Left ventricle myocardium inferior (tissue), 1 donor: ENCODE measurements around the gene ABCA7. TPM values are rescaled to one million over a fixed set of nuclear protein-coding genes. Genes with fewer than 3 reads are reported as not detected.
A peak's percentile ranks its signal among the peaks of the same experiment; 100 is the strongest.

Experiments
- DNase-seq: peaks from one replicate; pipeline ENCODE4 v3.0.0-alpha.2; 2020
- H3K27ac ChIP-seq: fragments of 200-600 bp; replicated peaks from 2 replicates; pipeline ENCODE4 v1.8.0; 2021
- H3K27me3 ChIP-seq: fragments of 200-600 bp; 2 replicates; pipeline ENCODE4 v1.8.0; 2021; ENCODE audit warnings: low read depth
- H3K36me3 ChIP-seq: fragments of 200-600 bp; 2 replicates; pipeline ENCODE4 v1.8.0; 2021
- H3K4me1 ChIP-seq: fragments of 200-600 bp; 2 replicates; pipeline ENCODE4 v1.8.0; 2021
- H3K4me3 ChIP-seq: fragments of 200-600 bp; 2 replicates; pipeline ENCODE4 v1.8.0; 2021; ENCODE audit warnings: mild to moderate bottlenecking, moderate library complexity
- H3K9me3 ChIP-seq: fragments of 200-600 bp; replicated peaks from 2 replicates; pipeline ENCODE4 v1.8.0; 2021
- intact Hi-C: fragments of 100-400 bp; cut with micrococcal nuclease; formaldehyde crosslinking; loops from one replicate; pipeline ENCODE4 v1.11.0; 2022
- total RNA-seq: library from RNA; stranded (reverse); fragmentation: NEBNext Ultra II Directional; extraction: Animal tissue kit (Norgen Biotek cat#: 25700); gene quantifications from one replicate; pipeline ENCODE4 v1.2.1, GENCODE V29; 2021
- TF ChIP-seq, protein P1 (sequence below): fragments of 200-600 bp; IDR thresholded peaks from 2 replicates; pipeline ENCODE4 v1.8.0; 2021; ENCODE audit warnings: antibody characterized with exemption, mild to moderate bottlenecking, borderline replicate concordance
- donor health status: DM: no; HTN: yes; CAD: no; lungs with severe emphysema.

ABCA7 gene
- total RNA-seq, 1 donor from 2014 or later, result 9.3 TPM

DNA sequence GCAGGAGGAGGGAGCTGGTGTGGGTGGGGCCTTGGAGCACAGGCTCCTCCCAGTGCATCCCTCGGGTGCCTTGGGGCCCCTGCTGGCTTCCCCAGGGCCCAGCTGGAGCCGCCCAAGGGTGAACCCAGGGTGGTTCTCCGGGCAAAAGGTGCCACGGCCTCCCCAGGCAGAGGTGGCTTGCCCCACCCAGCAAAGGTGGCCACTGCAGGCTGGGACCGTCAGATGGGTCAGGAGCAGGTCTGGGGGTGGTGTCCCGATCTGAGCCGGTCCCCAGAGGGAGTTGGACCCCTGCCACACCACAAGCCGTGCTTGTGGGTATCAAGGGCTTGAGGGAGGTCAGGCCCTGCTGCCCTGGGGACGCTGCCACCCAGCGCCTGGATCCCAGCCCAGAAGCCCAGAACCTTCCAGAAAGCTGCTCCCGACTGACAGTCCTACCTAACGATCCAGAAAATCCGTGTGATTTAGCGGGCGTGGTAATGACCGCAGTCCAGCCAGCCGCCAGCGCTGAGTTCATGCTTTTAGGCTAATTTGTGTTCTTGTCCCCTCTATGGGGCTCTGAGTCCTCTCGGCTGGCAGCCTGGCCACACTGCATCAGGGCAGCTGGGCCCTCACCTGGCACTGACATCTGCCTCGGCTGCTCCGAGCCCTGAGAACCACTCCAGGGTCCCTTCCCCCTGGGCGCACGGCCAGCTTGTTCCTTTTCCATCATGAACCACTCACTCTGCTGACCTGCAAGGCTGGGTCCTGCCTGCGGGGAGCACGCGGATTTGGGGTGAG lies 44.7 kb upstream of the ABCA7 start:
- no peaks in the 10 kb centered on the region for H3K9me3 ChIP-seq
- no peak overlapping the region for H3K27ac ChIP-seq
- DNase-seq, result no peak
- H3K27me3 ChIP-seq, result peaks cover 54% of the 10 kb centered on the region
- H3K4me3 ChIP-seq, result no peak overlapping the region
- TF ChIP-seq, protein P1, sequence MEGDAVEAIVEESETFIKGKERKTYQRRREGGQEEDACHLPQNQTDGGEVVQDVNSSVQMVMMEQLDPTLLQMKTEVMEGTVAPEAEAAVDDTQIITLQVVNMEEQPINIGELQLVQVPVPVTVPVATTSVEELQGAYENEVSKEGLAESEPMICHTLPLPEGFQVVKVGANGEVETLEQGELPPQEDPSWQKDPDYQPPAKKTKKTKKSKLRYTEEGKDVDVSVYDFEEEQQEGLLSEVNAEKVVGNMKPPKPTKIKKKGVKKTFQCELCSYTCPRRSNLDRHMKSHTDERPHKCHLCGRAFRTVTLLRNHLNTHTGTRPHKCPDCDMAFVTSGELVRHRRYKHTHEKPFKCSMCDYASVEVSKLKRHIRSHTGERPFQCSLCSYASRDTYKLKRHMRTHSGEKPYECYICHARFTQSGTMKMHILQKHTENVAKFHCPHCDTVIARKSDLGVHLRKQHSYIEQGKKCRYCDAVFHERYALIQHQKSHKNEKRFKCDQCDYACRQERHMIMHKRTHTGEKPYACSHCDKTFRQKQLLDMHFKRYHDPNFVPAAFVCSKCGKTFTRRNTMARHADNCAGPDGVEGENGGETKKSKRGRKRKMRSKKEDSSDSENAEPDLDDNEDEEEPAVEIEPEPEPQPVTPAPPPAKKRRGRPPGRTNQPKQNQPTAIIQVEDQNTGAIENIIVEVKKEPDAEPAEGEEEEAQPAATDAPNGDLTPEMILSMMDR, result no peak
- intact Hi-C loops, result no loop called here
- peaks cover 30% of the 10 kb centered on the region for H3K36me3 ChIP-seq
- H3K4me1 ChIP-seq, result peaks cover 14% of the 10 kb centered on the region

DNA sequence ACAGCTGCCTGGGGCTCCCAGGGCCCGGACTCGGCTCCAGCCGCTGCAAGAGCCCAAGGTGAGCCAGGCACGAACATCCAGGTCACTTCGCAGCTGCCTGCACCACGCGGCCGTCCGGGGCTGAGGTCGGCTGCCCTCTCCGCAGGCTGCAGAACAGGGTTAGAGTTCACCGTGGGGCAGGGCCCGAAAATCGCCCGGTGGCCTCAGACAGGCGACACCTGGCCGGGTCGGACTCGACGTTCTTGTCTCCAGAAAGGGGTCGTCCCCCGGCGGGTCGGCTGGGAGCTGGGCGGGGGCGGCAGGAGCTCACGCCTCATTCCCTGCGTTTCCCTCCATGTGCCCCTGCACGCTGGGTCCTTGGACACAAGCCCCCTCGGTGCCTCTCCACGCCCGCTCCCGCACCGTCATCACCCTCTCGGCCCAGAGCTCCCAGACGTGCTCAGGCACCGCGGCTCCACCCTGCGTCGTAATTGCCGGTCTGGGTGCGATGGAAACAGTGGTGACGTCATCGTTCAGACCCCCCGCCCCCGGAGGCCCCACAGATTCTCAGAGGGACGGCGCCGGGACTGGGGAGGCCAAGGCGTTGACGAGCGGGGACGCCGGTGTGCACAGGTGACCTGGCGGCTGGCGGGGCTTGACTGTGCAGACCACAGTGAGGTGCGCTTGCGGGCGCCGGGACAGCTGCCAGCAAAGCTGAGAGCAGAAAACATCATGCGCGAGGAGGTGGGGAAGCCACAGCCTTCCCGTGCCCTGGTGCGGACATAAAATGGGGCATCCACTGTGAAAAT lies 43.7 kb upstream of the ABCA7 start:
- Histone ChIP-seq H3K27me3 (peaks cover 65% of the 10 kb centered on the region), H3K4me1 (peaks cover 22% of the 10 kb centered on the region), H3K27ac (no peak overlapping the region), H3K9me3 (no peaks in the 10 kb centered on the region), H3K4me3 (peak overlapping the region; percentile 7), H3K36me3 (peaks cover 20% of the 10 kb centered on the region)
- intact Hi-C loops, result no loop called here
- DNase-seq, result no peak
- TF ChIP-seq, protein P1, result no peak

DNA sequence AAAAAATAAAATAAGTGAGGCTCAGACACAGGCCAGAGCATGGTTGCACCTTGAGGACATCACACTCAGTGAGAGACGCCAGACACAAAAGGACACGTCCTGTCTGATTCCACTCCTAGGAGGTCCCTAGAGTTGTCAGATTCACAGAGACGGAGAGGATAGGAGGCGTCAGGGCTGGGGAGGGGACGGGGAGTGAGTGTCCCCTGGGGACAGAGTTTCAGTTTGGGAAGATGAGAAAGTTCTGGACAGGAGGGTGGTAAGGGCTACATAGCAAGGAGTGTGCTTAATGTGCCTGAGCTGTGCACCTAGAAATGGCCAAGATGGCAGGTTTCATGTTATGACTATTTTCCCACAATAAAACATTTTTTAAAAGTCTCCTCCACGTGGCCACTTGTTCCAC lies 41.8 kb upstream of the ABCA7 start:
- DNase-seq, result no peak
- no peak overlapping the region for H3K4me3 ChIP-seq
- peaks cover 14% of the 10 kb centered on the region for H3K36me3 ChIP-seq
- H3K27ac ChIP-seq, result no peak overlapping the region
- TF ChIP-seq, protein P1, result no peak
- H3K4me1 ChIP-seq, result peaks cover 29% of the 10 kb centered on the region
- intact Hi-C loops, result no loop called here
- H3K27me3 ChIP-seq, result peaks cover 83% of the 10 kb centered on the region
- no peaks in the 10 kb centered on the region for H3K9me3 ChIP-seq

- H3K36me3 ChIP-seq, result peaks cover 2% of the 10 kb centered on the region
- TF ChIP-seq, protein P1, result no peak
- H3K27me3 ChIP-seq, result peaks cover 89% of the 10 kb centered on the region
- no peak overlapping the region for H3K4me3 ChIP-seq
- H3K4me1 ChIP-seq, result peaks cover 29% of the 10 kb centered on the region
- H3K9me3 ChIP-seq, result no peaks in the 10 kb centered on the region
- no peak for DNase-seq
- intact Hi-C loops, result no loop called here
- no peak overlapping the region for H3K27ac ChIP-seq
Measured at GRCh38 chr19:999379-999719, 40.6 kb upstream of the ABCA7 start.

GRCh38 chr19:1000095-1000494 lies 39.8 kb upstream of the ABCA7 start, which contains the start of gene GRIN3B:
GRIN3B (plus strand) TSS chr19:1000419; CDS start chr19:1000438, 19 bp downstream.
- peak within 1 kb of the TSS; percentile 49 for H3K4me3 ChIP-seq
- intact Hi-C loops, result no loop called here

More at GRCh38 chr19:1000095-1000494, 39.8 kb upstream of the ABCA7 start, which contains the start of gene GRIN3B:
- H3K27me3 ChIP-seq, result peaks cover 86% of the 10 kb centered on the region
- TF ChIP-seq, protein P1, result peak; percentile 60
- no peaks in the 10 kb centered on the region for H3K36me3 ChIP-seq
- H3K4me1 ChIP-seq, result peaks cover 29% of the 10 kb centered on the region
- no peak within 1 kb of the TSS for H3K27ac ChIP-seq
- H3K9me3 ChIP-seq, result no peaks in the 10 kb centered on the region
- no peak for DNase-seq
